HUES48 (cell line): ENCODE measurements around the gene MED29.

Experiments used
- H3K27ac ChIP-seq: one replicate; pipeline ENCODE4 v1.7.0; 2013; ENCODE audit warnings: low read depth, low read length, inconsistent platforms
- H3K27me3 ChIP-seq: 2 replicates; pipeline ENCODE4 v1.6.1; 2013; ENCODE audit warnings: mild to moderate bottlenecking, low read length; ENCODE audit not compliant: control insufficient read depth, insufficient read depth
- H3K36me3 ChIP-seq: 2 replicates; pipeline ENCODE4 v1.6.1; 2013; ENCODE audit warnings: low read length; ENCODE audit not compliant: control insufficient read depth, insufficient read depth
- H3K4me1 ChIP-seq: 2 replicates; pipeline ENCODE4 v1.6.1; 2013; ENCODE audit warnings: mild to moderate bottlenecking, low read length; ENCODE audit not compliant: control insufficient read depth, insufficient read depth
- H3K4me3 ChIP-seq: 2 replicates; pipeline ENCODE4 v1.5.1; 2013; ENCODE audit warnings: mild to moderate bottlenecking, low read depth, low read length
- H3K9ac ChIP-seq: 2 replicates; pipeline ENCODE4 v1.6.1; 2013; ENCODE audit warnings: mild to moderate bottlenecking, low read depth, low read length, moderate library complexity
- H3K9me3 ChIP-seq: 2 replicates; pipeline ENCODE4 v1.6.1; 2013; ENCODE audit warnings: low read length; ENCODE audit not compliant: control insufficient read depth, insufficient read depth

Gene MED29

DNA sequence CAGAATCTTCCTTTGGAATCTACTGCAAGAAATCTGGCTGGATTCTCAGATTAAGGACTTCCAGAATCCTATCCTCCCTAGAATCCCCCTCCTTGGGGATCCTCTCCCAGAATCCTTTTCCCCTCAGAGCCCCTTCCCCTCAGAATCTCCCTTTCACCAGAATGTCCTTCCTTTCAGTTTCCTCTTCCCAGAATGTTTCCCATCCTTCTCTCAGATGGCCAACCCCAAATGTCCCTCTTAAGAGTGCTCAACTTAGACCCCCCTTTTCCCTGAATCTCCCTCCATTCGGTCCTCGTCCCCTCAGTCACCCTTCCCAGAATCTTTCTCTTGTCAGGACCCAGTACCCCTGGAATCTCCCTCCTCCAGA is 45.2 kb downstream of the MED29 start:
- Histone ChIP-seq H3K27me3 (no peaks in the 10 kb centered on the region), H3K27ac (peak overlapping the region; percentile 91), H3K9ac (peak overlapping the region; percentile 72), H3K4me3 (peak overlapping the region; percentile 98), H3K9me3 (no peaks in the 10 kb centered on the region), H3K4me1 (peaks cover 10% of the 10 kb centered on the region; the same call in 1 of the 2 replicates), H3K36me3 (peaks cover 34% of the 10 kb centered on the region)

DNA sequence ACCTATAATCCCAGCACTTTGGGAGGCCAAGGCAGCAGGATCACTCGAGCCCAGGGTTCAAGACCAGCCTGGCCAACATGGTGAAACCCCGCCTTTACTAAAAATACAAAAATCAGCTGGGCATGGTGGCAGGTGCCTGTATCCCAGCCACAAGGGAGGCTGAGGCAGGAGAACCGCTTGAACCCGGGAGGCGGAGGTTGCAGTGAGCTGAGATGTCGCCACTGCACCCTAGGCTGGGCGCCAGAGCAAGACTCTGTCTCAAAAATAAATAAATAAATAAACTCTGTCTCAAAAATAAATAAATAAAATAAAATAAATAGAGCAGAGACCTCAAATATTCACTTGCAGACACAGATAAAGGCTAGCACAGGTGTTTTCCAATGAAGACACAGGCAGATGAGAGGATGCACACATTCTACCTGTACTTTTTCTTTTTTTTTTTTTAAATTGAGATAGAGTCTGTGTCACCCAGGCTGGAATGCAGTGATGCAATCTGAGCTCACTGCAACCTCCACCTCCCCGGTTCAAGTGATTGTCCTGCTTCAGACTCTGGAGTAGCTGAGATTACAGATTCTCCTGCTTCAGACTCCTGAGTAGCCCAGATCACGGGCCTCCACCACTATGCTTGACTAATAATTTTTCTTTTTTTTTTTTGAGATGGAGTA is 47.2 kb downstream of the MED29 start:
- Histone ChIP-seq H3K9ac (no peak overlapping the region), H3K27me3 (no peaks in the 10 kb centered on the region), H3K27ac (no peak overlapping the region), H3K4me3 (no peak overlapping the region), H3K9me3 (no peaks in the 10 kb centered on the region), H3K4me1 (peaks cover 10% of the 10 kb centered on the region; the same call in 1 of the 2 replicates), H3K36me3 (peaks cover 18% of the 10 kb centered on the region)

DNA sequence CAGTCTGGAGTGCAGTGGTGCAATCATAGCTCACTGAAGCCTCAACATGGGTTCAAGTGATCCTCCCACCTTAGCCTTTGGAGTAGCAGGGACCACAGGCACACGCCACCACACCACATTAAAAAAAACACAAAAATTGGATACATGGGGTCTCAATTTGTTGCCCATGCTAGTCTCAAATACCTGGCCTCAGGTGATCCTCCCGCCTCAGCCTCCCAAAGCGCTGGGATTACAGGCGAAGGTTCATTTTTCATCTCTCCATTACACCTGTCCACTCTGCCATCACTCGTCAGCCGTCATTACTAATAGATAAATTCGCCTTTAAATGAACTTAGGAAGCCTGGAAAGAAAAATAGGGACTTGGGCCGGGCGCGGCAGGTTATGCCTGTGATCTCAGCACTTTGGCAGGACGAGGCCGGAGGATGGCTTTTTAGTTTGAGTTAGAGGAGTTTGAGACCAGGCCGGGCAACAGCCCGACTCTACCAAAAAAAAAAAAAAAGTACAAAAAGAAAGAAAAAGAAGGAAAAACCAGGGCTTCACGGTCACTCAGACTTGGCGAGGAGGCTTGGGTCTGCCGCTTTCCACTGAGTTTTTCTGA is 53.5 kb downstream of the MED29 start:
- H3K9me3 ChIP-seq, result no peaks in the 10 kb centered on the region
- H3K27me3 ChIP-seq, result no peaks in the 10 kb centered on the region
- H3K9ac ChIP-seq, result peak overlapping the region; percentile 90
- peak overlapping the region; percentile 93 for H3K27ac ChIP-seq
- H3K4me3 ChIP-seq, result peak overlapping the region; percentile 95
- H3K36me3 ChIP-seq, result peaks cover 23% of the 10 kb centered on the region
- no peaks in the 10 kb centered on the region for H3K4me1 ChIP-seq

DNA sequence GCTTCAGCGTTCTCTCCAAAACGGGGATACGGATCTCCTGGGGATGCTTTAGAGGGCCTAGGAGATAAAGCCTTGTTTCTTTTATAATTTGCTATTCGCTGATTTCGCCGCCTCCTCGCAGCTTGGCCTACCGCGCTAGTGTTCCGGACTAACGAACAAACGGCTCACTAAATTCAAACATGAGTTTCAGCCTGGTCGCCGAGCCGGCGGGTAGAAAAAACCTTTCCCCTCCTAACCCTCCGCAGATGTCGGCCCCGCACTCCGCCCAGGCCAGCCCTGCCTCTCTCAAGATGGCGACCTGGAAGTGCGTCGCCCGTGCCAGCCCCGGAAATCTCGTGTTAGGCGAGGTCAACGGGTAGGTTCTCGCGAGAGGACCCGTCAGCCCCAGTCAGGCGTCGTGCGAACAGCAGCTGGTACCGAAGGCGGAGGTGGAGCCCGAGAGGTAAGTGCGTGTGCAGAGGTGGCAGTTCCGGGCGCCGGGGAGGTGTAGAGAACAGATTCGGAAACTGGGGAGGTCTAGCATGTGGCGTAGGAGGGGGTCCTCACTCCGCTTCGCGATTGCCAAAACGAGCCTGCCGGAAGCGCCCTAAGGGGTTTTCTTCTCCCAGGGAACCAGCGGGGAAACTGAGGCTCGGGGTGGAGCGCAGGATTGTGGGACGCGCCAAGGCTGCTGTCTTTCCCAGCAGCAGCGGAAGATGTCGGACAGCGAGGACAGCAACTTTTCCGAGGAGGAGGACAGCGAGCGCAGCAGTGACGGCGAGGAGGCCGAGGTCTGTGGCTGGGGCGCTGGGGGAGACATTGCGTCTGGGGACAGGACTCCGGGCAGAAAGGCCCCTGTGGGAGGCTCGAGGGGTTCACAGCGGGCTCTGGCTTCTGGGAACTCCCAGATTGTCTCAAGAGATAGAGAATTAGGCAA is 54.3 kb downstream of the MED29 start, which contains the start of gene SUPT5H:
TSS of gene SUPT5H (plus strand) at position 387 of the 916 bp plus-strand sequence. CDS start at position 696, 309 bp downstream.
- Histone ChIP-seq H3K36me3 (peaks cover 23% of the 10 kb centered on the region), H3K4me1 (no peaks in the 10 kb centered on the region), H3K27ac (peak within 1 kb of the TSS; percentile 93), H3K4me3 (peak within 1 kb of the TSS; percentile 95), H3K9ac (peak within 1 kb of the TSS; percentile 90), H3K27me3 (no peaks in the 10 kb centered on the region), H3K9me3 (no peaks in the 10 kb centered on the region)

DNA sequence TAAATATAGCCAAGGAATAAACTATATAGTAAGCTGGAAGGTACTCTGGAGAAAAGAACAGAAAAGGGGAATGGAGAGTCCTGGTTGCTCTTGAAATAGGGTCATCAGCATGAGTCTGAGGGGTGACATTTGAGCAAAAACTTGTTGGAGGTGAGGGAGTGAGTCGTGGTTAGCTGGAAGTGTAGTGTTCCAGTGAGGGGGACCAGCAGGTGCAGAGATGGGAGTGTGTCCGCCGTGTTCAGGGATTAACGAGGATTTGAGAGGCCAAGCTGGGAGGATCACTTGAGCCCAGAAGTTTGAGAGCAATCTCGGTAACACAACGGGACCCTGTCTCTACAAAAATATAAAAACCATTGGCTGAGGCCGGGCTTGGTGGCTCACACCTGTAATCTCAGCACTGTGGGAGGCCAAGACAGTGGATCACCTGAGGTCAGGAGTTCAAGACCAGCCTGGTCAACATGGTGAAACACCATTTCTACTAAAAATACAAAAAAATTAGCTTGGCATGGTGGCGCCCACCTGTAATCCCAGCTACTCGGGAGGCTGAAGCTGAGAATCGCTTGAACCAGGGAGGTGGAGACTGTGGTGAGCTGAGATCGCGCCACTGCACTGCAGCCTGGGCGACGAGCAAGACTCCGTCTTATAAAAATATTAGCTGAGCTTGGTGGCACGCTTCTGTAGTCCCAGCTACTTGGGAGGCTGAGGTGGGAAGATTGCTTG is 55.3 kb downstream of the MED29 start:
- peak overlapping the region; percentile 90; the same call in 1 of the 2 replicates for H3K9ac ChIP-seq
- H3K27me3 ChIP-seq, result no peaks in the 10 kb centered on the region
- no peak overlapping the region for H3K27ac ChIP-seq
- H3K4me1 ChIP-seq, result no peaks in the 10 kb centered on the region
- H3K4me3 ChIP-seq, result peak overlapping the region; percentile 95
- no peaks in the 10 kb centered on the region for H3K9me3 ChIP-seq
- peaks cover 23% of the 10 kb centered on the region for H3K36me3 ChIP-seq

DNA sequence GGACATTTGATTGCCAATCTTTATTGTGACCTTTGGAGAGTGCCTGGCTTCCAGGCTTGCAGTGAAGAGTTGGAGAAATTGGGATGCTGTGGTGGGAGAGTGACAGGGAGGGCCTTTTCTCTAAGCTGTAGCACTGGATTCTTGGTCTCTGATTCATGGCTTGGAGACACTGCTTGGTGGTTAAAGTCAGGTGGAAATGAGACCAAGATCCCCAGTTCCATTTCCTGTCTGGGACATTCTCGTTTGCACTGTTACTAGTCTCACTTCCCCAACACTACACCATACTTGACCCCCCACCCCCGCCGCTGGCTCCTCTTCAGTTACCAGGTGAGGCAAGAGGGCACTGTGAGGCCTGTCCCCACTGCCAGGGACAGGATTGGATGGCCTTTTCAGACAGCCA is 57.1 kb downstream of the MED29 start:
- Histone ChIP-seq H3K9me3 (no peaks in the 10 kb centered on the region), H3K27ac (no peak overlapping the region), H3K4me3 (no peak overlapping the region), H3K4me1 (no peaks in the 10 kb centered on the region), H3K36me3 (peaks cover 37% of the 10 kb centered on the region), H3K27me3 (no peaks in the 10 kb centered on the region), H3K9ac (no peak overlapping the region)

DNA sequence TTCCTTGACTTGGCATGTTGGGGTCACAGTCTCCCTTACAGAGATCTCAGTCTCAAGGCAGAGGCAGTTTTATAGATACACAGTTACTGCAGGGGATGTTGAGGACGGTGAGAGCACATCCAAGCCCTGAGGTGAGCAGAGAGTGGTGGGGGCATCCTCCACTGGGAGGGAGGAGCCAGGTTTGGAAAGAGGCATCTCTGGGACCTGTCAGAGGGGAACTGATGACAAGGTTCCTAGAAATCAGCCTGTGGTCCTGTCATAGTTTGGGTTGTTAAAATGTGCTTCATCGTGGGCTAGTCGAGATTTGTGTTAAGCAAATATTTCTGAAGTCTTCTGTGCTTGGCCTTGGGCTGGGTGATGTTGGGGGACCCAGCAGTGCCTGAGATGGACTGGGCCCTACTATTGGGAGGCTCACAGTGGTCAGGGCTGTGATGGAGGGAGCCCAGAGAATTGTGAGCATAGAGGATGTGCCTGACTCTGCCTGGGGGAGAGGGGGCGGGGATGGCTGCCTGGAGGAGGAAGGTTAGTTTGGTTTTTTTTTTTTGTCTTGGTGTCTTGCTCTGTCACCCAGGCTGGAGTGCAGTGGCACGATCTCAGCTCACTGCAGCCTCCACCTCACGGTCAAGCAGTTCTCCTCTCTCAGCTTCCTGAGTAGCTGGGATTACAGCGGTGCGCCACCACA is 58.1 kb downstream of the MED29 start:
- Histone ChIP-seq H3K4me1 (no peaks in the 10 kb centered on the region), H3K27ac (no peak overlapping the region), H3K27me3 (no peaks in the 10 kb centered on the region), H3K9me3 (no peaks in the 10 kb centered on the region), H3K36me3 (peaks cover 47% of the 10 kb centered on the region), H3K4me3 (no peak overlapping the region), H3K9ac (no peak overlapping the region)
